ENCODE data around the gene KHDC4. TPM values are rescaled to one million over a fixed set of nuclear protein-coding genes. Genes with fewer than 3 reads are reported as not detected.
A peak's percentile ranks its signal among the peaks of the same experiment; 100 is the strongest.

KHDC4 gene
- total RNA-seq, 1 experiment from 2014 or later, result 90.9 TPM

GRCh38 chr1:155966750-155967149 lies 32.5 kb upstream of the KHDC4 start:
- H3K4me1 Mint-ChIP-seq (ENCODE audit: insufficient read depth, unreplicated experiment), result peaks cover 41% of the 10 kb centered on the region
- H3K27me3 Mint-ChIP-seq (ENCODE audit: insufficient read depth, unreplicated experiment), result no peaks in the 10 kb centered on the region
- H3K9me3 Mint-ChIP-seq (ENCODE audit: unreplicated experiment), result no peaks in the 10 kb centered on the region
- intact Hi-C loops (cut with micrococcal nuclease), result no loop called here
- CTCF ChIA-PET, result interaction anchor here (0.9 to 2.9 kb wide), 4 partner anchors 12 to 766 kb away, joined by 4 to 17 read pairs (median 10); partner anchors contain the start of gene ARHGEF2
- peak overlapping the region; percentile 24 for H3K27ac Mint-ChIP-seq (ENCODE audit: low read depth, unreplicated experiment)
- DNase-seq (ENCODE audit: unreplicated experiment), result no peak
- POLR2A ChIA-PET, result interaction anchor here (1.3 to 11.4 kb wide), 2 partner anchors 12 kb away, joined by 4 to 259 read pairs; partner anchors contain the start of gene ARHGEF2
- no peak overlapping the region for H3K4me3 Mint-ChIP-seq (ENCODE audit: unreplicated experiment)
- no TSS peak for BruUV-seq (replicated peaks)
- no peak for TF ChIP-seq CTCF (IDR thresholded peaks at IDR 0.05; ENCODE audit: unreplicated experiment)
- H3K36me3 Mint-ChIP-seq (ENCODE audit: insufficient read depth, unreplicated experiment), result peaks cover 78% of the 10 kb centered on the region

GRCh38 chr1:155966135-155966534 lies 31.9 kb upstream of the KHDC4 start:
- Mint-ChIP-seq H3K4me3 (ENCODE audit: unreplicated experiment) (no peak overlapping the region), H3K27ac (ENCODE audit: low read depth, unreplicated experiment) (peak overlapping the region; percentile 24), H3K4me1 (ENCODE audit: insufficient read depth, unreplicated experiment) (peaks cover 46% of the 10 kb centered on the region), H3K9me3 (ENCODE audit: unreplicated experiment) (no peaks in the 10 kb centered on the region), H3K36me3 (ENCODE audit: insufficient read depth, unreplicated experiment) (peaks cover 84% of the 10 kb centered on the region), H3K27me3 (ENCODE audit: insufficient read depth, unreplicated experiment) (no peaks in the 10 kb centered on the region)
- intact Hi-C loops (cut with micrococcal nuclease), result no loop called here
- BruUV-seq (replicated peaks), result no TSS peak
- no peak for DNase-seq (ENCODE audit: unreplicated experiment)
- no peak for TF ChIP-seq CTCF (IDR thresholded peaks at IDR 0.05; ENCODE audit: unreplicated experiment)
- ChIA-PET CTCF (interaction anchor here (0.5 to 2.9 kb wide), 6 partner anchors 10 to 766 kb away, joined by 3 to 17 read pairs (median 4); no protein-coding TSS in a partner anchor), POLR2A (interaction anchor here (1.3 to 11.4 kb wide), 2 partner anchors 11 to 13 kb away, joined by 4 to 259 read pairs; partner anchors contain the start of gene ARHGEF2)

- BruUV-seq (replicated peaks), result no TSS peak
- intact Hi-C loops (cut with micrococcal nuclease), result no loop called here
- POLR2A ChIA-PET, result interaction anchor here (0.6 to 11.4 kb wide), 3 partner anchors 15 to 120 kb away, joined by 3 to 259 read pairs (median 67); partner anchors contain the start of genes ARHGEF2 and KHDC4
- Mint-ChIP-seq H3K4me3 (ENCODE audit: unreplicated experiment) (no peak overlapping the region), H3K27me3 (ENCODE audit: insufficient read depth, unreplicated experiment) (no peaks in the 10 kb centered on the region), H3K27ac (ENCODE audit: low read depth, unreplicated experiment) (peak overlapping the region; percentile 82), H3K9me3 (ENCODE audit: unreplicated experiment) (no peaks in the 10 kb centered on the region), H3K36me3 (ENCODE audit: insufficient read depth, unreplicated experiment) (peaks cover 94% of the 10 kb centered on the region), H3K4me1 (ENCODE audit: insufficient read depth, unreplicated experiment) (peaks cover 45% of the 10 kb centered on the region)
- TF ChIP-seq CTCF (IDR thresholded peaks at IDR 0.05; ENCODE audit: unreplicated experiment), result no peak
- CTCF ChIA-PET, result interaction anchor here (0.7 to 5.6 kb wide), 2 partner anchors 13 to 183 kb away, joined by 3 to 73 read pairs; partner anchors contain the start of gene ARHGEF2
- DNase-seq (ENCODE audit: unreplicated experiment), result no peak
These were observed 30.0 kb upstream of the KHDC4 start for GRCh38 chr1:155964193-155964592.

- Mint-ChIP-seq H3K27ac (ENCODE audit: low read depth, unreplicated experiment) (peak overlapping the region; percentile 98), H3K27me3 (ENCODE audit: insufficient read depth, unreplicated experiment) (no peaks in the 10 kb centered on the region), H3K9me3 (ENCODE audit: unreplicated experiment) (no peaks in the 10 kb centered on the region), H3K4me1 (ENCODE audit: insufficient read depth, unreplicated experiment) (peaks cover 41% of the 10 kb centered on the region), H3K4me3 (ENCODE audit: unreplicated experiment) (no peak overlapping the region), H3K36me3 (ENCODE audit: insufficient read depth, unreplicated experiment) (peaks cover 95% of the 10 kb centered on the region)
- peak; percentile 92 for DNase-seq (ENCODE audit: unreplicated experiment)
- intact Hi-C loops (cut with micrococcal nuclease), result loop anchor here (1.0 to 2.0 kb wide), 4 partner anchors 12 to 27 kb away; no protein-coding TSS in a partner anchor
- POLR2A ChIA-PET, result interaction anchor here (0.6 to 11.4 kb wide), 12 partner anchors 8 to 42 kb away, joined by 3 to 259 read pairs (median 6); partner anchors contain the start of genes ARHGEF2, KHDC4 and RXFP4
- TF ChIP-seq CTCF (IDR thresholded peaks at IDR 0.05; ENCODE audit: unreplicated experiment), result no peak
- CTCF ChIA-PET, result interaction anchor here (0.7 to 5.6 kb wide), 16 partner anchors 10 to 167 kb away, joined by 3 to 73 read pairs (median 6); partner anchors contain the start of genes ARHGEF2 and LAMTOR2
- BruUV-seq (replicated peaks), result no TSS peak
These were observed 28.5 kb upstream of the KHDC4 start for GRCh38 chr1:155962599-155963211.
